ENCODE results near the gene MYL6B. TPM values are rescaled to one million over a fixed set of nuclear protein-coding genes. Genes with fewer than 3 reads are reported as not detected.
A peak's percentile ranks its signal among the peaks of the same experiment; 100 is the strongest.

The MYL6B gene
- total and polyA plus RNA-seq, 2 donors (not counting 1 experiment from before 2014, with no cell fraction given), result 71.7 to 87.7 TPM

DNA sequence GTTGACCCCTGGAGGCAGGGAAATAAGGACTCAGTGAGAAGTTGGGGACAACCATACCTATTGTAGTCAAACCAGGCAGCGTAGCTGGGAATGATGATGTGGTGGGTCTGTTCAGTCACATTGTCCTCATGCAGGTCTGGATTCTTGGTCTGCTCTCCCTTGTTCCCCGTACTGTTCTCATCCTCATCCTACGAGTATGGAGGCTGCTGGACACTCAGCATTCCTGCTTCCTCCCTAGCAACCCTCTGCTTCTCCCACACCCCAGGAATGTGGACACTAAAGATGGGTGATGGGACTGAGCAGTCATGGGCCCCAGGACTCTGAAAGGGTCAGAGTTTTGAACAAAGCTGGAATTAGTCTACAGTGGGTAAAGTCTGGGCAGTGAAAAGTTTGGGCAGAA is 26.0 kb downstream of the MYL6B start:
- peaks cover 19% of the 10 kb centered on the region for H3K36me3 ChIP-seq (ENCODE audit: control insufficient read depth, insufficient read depth, low read length)
- no peak for DNase-seq (ENCODE audit: low read depth in 2 of 2)
- no peaks in the 10 kb centered on the region for H3K27me3 ChIP-seq (ENCODE audit: control insufficient read depth, insufficient read depth, low read length)
- H3K4me3 ChIP-seq (replicated peaks in 1 of 4; ENCODE audit: control extremely low read depth in 1 of 4, insufficient read depth in 1 of 4, low read depth in 3 of 4, low read length in 4 of 4), result no peak overlapping the region
- TF ChIP-seq, protein P1, sequence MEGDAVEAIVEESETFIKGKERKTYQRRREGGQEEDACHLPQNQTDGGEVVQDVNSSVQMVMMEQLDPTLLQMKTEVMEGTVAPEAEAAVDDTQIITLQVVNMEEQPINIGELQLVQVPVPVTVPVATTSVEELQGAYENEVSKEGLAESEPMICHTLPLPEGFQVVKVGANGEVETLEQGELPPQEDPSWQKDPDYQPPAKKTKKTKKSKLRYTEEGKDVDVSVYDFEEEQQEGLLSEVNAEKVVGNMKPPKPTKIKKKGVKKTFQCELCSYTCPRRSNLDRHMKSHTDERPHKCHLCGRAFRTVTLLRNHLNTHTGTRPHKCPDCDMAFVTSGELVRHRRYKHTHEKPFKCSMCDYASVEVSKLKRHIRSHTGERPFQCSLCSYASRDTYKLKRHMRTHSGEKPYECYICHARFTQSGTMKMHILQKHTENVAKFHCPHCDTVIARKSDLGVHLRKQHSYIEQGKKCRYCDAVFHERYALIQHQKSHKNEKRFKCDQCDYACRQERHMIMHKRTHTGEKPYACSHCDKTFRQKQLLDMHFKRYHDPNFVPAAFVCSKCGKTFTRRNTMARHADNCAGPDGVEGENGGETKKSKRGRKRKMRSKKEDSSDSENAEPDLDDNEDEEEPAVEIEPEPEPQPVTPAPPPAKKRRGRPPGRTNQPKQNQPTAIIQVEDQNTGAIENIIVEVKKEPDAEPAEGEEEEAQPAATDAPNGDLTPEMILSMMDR (conservative IDR thresholded peaks at IDR 0.05 in 1 of 2, IDR thresholded peaks at IDR 0.05 in 1 of 2; ENCODE audit: low read depth in 1 of 2, low read length in 2 of 2), result no peak
- TF ChIP-seq EZH2 (IDR thresholded peaks at IDR 0.05; ENCODE audit: low read length, missing control alignments), result no peak
- H2AFZ ChIP-seq (ENCODE audit: low read length), result no peak overlapping the region
- H3K4me1 ChIP-seq (ENCODE audit: control insufficient read depth, extremely low read depth, insufficient read depth, low read length), result no peaks in the 10 kb centered on the region
- H3K4me2 ChIP-seq (ENCODE audit: extremely low read depth, insufficient read depth, low read length), result no peak overlapping the region
- H3K9me3 ChIP-seq (ENCODE audit: control insufficient read depth, insufficient read depth, low read depth, low read length), result no peaks in the 10 kb centered on the region
- no peaks in the 10 kb centered on the region for H4K20me1 ChIP-seq (ENCODE audit: control insufficient read depth, extremely low read depth, insufficient read depth, low read length)
- no peak overlapping the region for H3K27ac ChIP-seq (ENCODE audit: insufficient read depth, low read length)
- no peaks in the 10 kb centered on the region for H3K79me2 ChIP-seq (ENCODE audit: control insufficient read depth, insufficient read depth, low read length)
- no peak overlapping the region for H3K9ac ChIP-seq (ENCODE audit: insufficient read depth, low read length)

DNA sequence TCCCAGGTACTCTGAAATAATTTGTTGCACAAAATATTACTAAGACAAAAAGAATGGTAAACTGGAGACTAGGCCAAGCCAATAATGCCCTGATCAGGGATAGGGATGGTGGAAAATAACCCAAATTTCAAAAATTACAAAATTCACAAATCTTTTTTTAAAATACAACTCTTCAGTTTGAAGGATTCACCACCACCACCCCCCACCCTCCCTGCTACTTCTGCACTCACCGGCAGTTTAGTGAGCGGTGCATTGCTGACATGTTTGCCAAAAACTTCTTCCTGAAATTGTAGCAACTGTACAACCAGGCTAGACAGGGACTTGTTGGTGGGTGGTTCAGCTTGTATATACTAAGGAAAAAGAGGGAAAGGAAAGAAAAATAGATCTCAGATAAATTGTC is 34.6 kb downstream of the MYL6B start:
- H3K4me3 ChIP-seq (replicated peaks in 1 of 4; ENCODE audit: control extremely low read depth in 1 of 4, insufficient read depth in 1 of 4, low read depth in 3 of 4, low read length in 4 of 4), result peak overlapping the region in 1 of 4 experiments; percentile 89
- no peak for DNase-seq (ENCODE audit: low read depth in 2 of 2)
- peaks cover 31% of the 10 kb centered on the region for H3K79me2 ChIP-seq (ENCODE audit: control insufficient read depth, insufficient read depth, low read length)
- no peak overlapping the region for H3K27ac ChIP-seq (ENCODE audit: insufficient read depth, low read length)
- peak overlapping the region; percentile 80 for H3K4me2 ChIP-seq (ENCODE audit: extremely low read depth, insufficient read depth, low read length)
- no peaks in the 10 kb centered on the region for H3K27me3 ChIP-seq (ENCODE audit: control insufficient read depth, insufficient read depth, low read length)
- H3K4me1 ChIP-seq (ENCODE audit: control insufficient read depth, extremely low read depth, insufficient read depth, low read length), result peaks cover 3% of the 10 kb centered on the region
- H3K36me3 ChIP-seq (ENCODE audit: control insufficient read depth, insufficient read depth, low read length), result peaks cover 4% of the 10 kb centered on the region
- no peak overlapping the region for H2AFZ ChIP-seq (ENCODE audit: low read length)
- H4K20me1 ChIP-seq (ENCODE audit: control insufficient read depth, extremely low read depth, insufficient read depth, low read length), result no peaks in the 10 kb centered on the region
- H3K9ac ChIP-seq (ENCODE audit: insufficient read depth, low read length), result no peak overlapping the region
- TF ChIP-seq, protein P1 (conservative IDR thresholded peaks at IDR 0.05 in 1 of 2, IDR thresholded peaks at IDR 0.05 in 1 of 2; ENCODE audit: low read depth in 1 of 2, low read length in 2 of 2), result no peak
- no peak for TF ChIP-seq EZH2 (IDR thresholded peaks at IDR 0.05; ENCODE audit: low read length, missing control alignments)
- H3K9me3 ChIP-seq (ENCODE audit: control insufficient read depth, insufficient read depth, low read depth, low read length), result no peaks in the 10 kb centered on the region

DNA sequence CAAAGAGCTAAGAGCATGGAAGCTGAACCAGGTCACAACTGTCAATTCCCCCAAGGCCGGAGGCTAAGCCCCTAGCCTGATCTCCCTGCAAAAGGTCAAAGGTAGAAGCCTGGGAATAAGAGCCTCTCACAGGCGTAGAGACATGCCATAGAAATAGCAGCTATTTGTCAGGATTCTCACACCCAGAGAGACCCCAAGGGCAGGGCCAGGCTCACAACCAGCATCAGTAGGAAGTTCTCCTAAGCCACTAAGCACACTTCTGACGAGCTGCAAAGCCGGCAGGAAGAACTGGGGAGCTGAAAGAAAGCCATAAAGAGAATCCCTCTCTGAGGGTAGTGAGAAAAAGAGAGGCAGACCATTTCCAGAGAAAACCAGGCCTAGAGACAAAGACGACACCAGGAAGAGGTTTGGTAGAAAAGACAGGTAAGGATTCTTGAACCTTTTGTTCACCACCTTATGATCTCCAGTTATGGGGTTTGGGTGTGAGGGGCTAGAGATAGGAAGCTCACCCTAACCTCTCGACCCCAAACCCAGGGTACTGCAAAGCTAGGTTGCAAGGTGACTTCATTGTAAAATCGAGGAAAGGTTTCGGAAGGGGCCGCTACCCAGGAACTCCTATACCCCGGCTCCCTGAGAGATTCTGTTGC is 35.9 kb downstream of the MYL6B start:
- peak overlapping the region; percentile 80 for H3K4me2 ChIP-seq (ENCODE audit: extremely low read depth, insufficient read depth, low read length)
- H3K4me3 ChIP-seq (replicated peaks in 1 of 4; ENCODE audit: control extremely low read depth in 1 of 4, insufficient read depth in 1 of 4, low read depth in 3 of 4, low read length in 4 of 4), result peak overlapping the region; percentile 69 to 89 (median 85)
- peak overlapping the region; percentile 59 for H3K27ac ChIP-seq (ENCODE audit: insufficient read depth, low read length)
- H2AFZ ChIP-seq (ENCODE audit: low read length), result no peak overlapping the region
- peaks cover 4% of the 10 kb centered on the region for H3K36me3 ChIP-seq (ENCODE audit: control insufficient read depth, insufficient read depth, low read length)
- TF ChIP-seq EZH2 (IDR thresholded peaks at IDR 0.05; ENCODE audit: low read length, missing control alignments), result no peak
- TF ChIP-seq, protein P1 (conservative IDR thresholded peaks at IDR 0.05 in 1 of 2, IDR thresholded peaks at IDR 0.05 in 1 of 2; ENCODE audit: low read depth in 1 of 2, low read length in 2 of 2), result no peak
- H3K79me2 ChIP-seq (ENCODE audit: control insufficient read depth, insufficient read depth, low read length), result peaks cover 31% of the 10 kb centered on the region
- H3K4me1 ChIP-seq (ENCODE audit: control insufficient read depth, extremely low read depth, insufficient read depth, low read length), result peaks cover 4% of the 10 kb centered on the region
- H3K9ac ChIP-seq (ENCODE audit: insufficient read depth, low read length), result peak overlapping the region; percentile 71
- no peaks in the 10 kb centered on the region for H4K20me1 ChIP-seq (ENCODE audit: control insufficient read depth, extremely low read depth, insufficient read depth, low read length)
- H3K27me3 ChIP-seq (ENCODE audit: control insufficient read depth, insufficient read depth, low read length), result no peaks in the 10 kb centered on the region
- DNase-seq (ENCODE audit: low read depth in 2 of 2), result no peak
- no peaks in the 10 kb centered on the region for H3K9me3 ChIP-seq (ENCODE audit: control insufficient read depth, insufficient read depth, low read depth, low read length)

Measured in fibroblast of lung (primary cell).